A673 (cell line): Measurements from ENCODE around the gene RPL32. TPM values are rescaled to one million over a fixed set of nuclear protein-coding genes. Genes with fewer than 3 reads are reported as not detected.
"Not testable (repeated sequence)": the region's sequence is repeated elsewhere in the genome, so short reads cannot be mapped to it uniquely, and the experiment has no call there.

Source experiments
- BruUV-seq: library from RNA; stranded (reverse); fragments of 400-500 nt; replicated peaks from 2 replicates; lab custom pipeline; 2021; lab: Mats Ljungman, UMichigan
- CTCF ChIA-PET: fragments of 300-600 bp; sonication (Branson Sonifier 250); formaldehyde crosslinking; loops from one replicate; lab custom pipeline; 2022; ENCODE audit warnings: antibody characterized with exemption; lab: Charles Lee
- POLR2A ChIA-PET: fragments of 300-600 bp; sonication (Branson Sonifier 250); formaldehyde crosslinking; loops from one replicate; lab custom pipeline; 2022; ENCODE audit warnings: antibody characterized with exemption; ENCODE audit not compliant: low non-redundant PET; lab: Charles Lee
- DNase-seq: peaks from one replicate; pipeline ENCODE4 v3.0.0-alpha.2; 2015; ENCODE audit warnings: low spot score
- H3K27ac ChIP-seq: fragments of 200-600 bp; sonication (generic); 2 replicates; pipeline ENCODE4 v1.5.1; 2016; ENCODE audit warnings: mixed run types, low read depth, mild to moderate bottlenecking, mixed read lengths, antibody characterized with exemption, low read length; ENCODE audit not compliant: poor library complexity, severe bottlenecking
- H3K27me3 ChIP-seq: fragments of 200-600 bp; sonication (generic); replicated peaks from 2 replicates; pipeline ENCODE4 v1.6.1; 2017; ENCODE audit warnings: mixed run types, low read depth, mild to moderate bottlenecking, mixed read lengths, antibody characterized with exemption, low read length; ENCODE audit not compliant: insufficient read depth, poor library complexity
- H3K36me3 ChIP-seq: fragments of 200-600 bp; sonication (generic); 2 replicates; pipeline ENCODE4 v1.6.1; 2016; ENCODE audit warnings: mixed run types, mild to moderate bottlenecking, mixed read lengths, antibody characterized with exemption, low read length; ENCODE audit not compliant: insufficient read depth, poor library complexity, severe bottlenecking
- H3K4me1 ChIP-seq: fragments of 200-600 bp; sonication (generic); 2 replicates; pipeline ENCODE4 v1.6.1; 2017; ENCODE audit warnings: mixed run types, mild to moderate bottlenecking, mixed read lengths, antibody characterized with exemption, low read length; ENCODE audit not compliant: insufficient read depth, poor library complexity, severe bottlenecking
- H3K4me3 ChIP-seq: fragments of 200-600 bp; sonication (generic); 2 replicates; pipeline ENCODE4 v1.5.1; 2016; ENCODE audit warnings: low read depth, mixed run types, mild to moderate bottlenecking, mixed read lengths, low read length; ENCODE audit not compliant: poor library complexity, severe bottlenecking
- H3K9me3 ChIP-seq: fragments of 200-600 bp; sonication (generic); 2 replicates; pipeline ENCODE4 v1.6.1; 2016; ENCODE audit warnings: mixed run types, low read depth, mild to moderate bottlenecking, mixed read lengths, antibody characterized with exemption, low read length; ENCODE audit not compliant: poor library complexity, severe bottlenecking
- EZH2 ChIP-seq: fragments of 200-600 bp; sonication (generic); IDR thresholded peaks from 2 replicates; pipeline ENCODE4 v1.6.1; 2017; ENCODE audit warnings: borderline replicate concordance, low read depth, mild to moderate bottlenecking, mixed read lengths, antibody characterized with exemption, low read length; ENCODE audit not compliant: poor library complexity, severe bottlenecking
- intact Hi-C: fragments of 100-400 bp; cut with micrococcal nuclease; formaldehyde crosslinking; loops from one replicate; pipeline ENCODE4 v1.10.0; 2022; ENCODE audit not compliant: unreplicated experiment
- total RNA-seq: library from RNA; stranded (reverse); gene quantifications from 2 replicates; pipeline ENCODE4 v1.2.3, GENCODE V29; 2021
- TF ChIP-seq, protein P1 (sequence below): fragments of 300-800, 200-600 bp; sonication (generic); conservative IDR thresholded peaks from 2 replicates; pipeline ENCODE4 v1.5.1; 2017; ENCODE audit warnings: low read depth, mild to moderate bottlenecking, antibody characterized with exemption, low read length, moderate library complexity, mixed read lengths

The RPL32 gene
- total RNA-seq, 1 experiment from 2014 or later, result 1,684 TPM

DNA sequence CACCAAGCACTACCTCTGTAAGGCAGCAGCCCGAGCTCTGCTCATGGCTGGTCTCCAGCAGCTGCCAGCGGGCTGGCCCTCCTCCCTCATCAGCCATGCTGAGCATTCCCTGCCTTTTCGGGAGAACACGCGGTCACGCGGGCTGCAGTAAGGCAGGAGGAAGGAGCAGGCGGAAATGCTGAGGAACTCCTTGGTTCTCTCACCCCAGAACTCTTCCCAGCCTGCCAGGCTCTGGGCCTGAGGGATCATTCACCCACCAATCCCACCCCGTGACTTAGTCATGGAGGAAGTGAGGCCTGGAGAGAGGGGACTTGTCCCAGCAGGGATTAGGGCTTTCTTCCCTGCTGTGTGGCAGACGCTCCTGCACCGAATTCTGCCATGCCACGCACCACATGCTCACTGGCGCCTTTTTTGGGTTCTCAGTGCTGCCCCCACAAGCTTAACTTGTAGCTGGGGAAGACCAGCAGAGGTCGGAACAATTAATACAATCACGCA lies 42.9 kb upstream of the RPL32 start:
- DNase-seq, result peak; percentile 48
- TF ChIP-seq, protein P1, sequence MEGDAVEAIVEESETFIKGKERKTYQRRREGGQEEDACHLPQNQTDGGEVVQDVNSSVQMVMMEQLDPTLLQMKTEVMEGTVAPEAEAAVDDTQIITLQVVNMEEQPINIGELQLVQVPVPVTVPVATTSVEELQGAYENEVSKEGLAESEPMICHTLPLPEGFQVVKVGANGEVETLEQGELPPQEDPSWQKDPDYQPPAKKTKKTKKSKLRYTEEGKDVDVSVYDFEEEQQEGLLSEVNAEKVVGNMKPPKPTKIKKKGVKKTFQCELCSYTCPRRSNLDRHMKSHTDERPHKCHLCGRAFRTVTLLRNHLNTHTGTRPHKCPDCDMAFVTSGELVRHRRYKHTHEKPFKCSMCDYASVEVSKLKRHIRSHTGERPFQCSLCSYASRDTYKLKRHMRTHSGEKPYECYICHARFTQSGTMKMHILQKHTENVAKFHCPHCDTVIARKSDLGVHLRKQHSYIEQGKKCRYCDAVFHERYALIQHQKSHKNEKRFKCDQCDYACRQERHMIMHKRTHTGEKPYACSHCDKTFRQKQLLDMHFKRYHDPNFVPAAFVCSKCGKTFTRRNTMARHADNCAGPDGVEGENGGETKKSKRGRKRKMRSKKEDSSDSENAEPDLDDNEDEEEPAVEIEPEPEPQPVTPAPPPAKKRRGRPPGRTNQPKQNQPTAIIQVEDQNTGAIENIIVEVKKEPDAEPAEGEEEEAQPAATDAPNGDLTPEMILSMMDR, result no peak
- no peak for TF ChIP-seq EZH2
- CTCF ChIA-PET, result no interaction called here

DNA sequence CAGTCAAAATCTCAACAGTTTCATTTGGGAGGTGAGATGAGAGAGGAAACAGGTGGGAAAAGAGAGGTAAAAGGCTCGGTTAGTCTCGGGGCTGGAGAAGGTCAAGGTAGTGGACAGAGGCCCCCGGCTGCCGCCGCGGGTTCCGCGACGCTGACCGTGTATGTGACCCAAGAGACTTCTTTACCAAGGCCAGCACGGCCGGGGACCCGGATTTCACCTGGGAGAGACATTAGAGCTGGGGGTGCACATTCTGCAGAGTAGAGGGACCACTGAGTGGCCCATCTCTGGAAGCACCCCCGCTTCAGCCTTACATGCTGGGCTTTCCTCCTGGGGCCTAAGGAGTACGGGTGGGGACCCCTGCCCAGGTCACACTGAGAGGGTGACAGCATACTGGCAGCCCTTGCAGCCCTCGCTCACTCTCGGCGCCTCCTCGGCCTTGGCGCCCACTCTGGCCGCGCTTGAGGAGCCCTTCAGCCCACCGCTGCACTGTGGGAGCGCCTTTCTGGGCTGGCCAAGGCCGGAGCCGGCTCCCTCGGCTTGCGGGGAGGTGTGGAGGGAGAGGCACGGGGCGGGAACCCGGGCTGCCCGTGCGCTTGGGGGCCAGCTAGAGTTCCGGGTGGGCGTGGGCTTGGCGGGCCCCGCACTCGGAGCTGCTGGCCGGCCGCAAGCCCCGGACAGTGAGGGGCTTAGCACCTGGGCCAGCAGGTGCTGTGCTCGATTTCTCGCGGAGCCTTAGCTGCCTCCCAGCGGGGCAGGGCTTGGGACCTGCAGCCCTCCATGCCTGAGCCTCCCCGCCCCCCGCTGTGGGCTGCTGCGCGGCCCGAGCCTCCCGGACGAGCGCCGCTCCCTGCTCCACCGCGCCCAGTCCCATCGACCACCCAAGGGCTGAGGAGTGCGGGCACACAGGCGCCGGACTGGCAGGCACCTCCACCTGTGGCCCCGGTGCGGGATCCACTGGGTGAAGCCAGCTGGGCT lies 41.3 kb upstream of the RPL32 start:
- Histone ChIP-seq H3K9me3 (no peaks in the 10 kb centered on the region), H3K27me3 (no peaks in the 10 kb centered on the region), H3K4me1 (peaks cover 4% of the 10 kb centered on the region), H3K27ac (no peak overlapping the region), H3K36me3 (no peaks in the 10 kb centered on the region), H3K4me3 (no peak overlapping the region)
- DNase-seq, result no peak
- ChIA-PET CTCF (no interaction called here), POLR2A (no interaction called here)
- TF ChIP-seq EZH2, result no peak
- TF ChIP-seq, protein P1, result no peak
- intact Hi-C loops, result no loop called here
- BruUV-seq, result no TSS peak

More for the DNA sequence above, 42.9 kb upstream of the RPL32 start:
- Histone ChIP-seq H3K4me3 (no peak overlapping the region), H3K27ac (no peak overlapping the region), H3K36me3 (no peaks in the 10 kb centered on the region), H3K9me3 (no peaks in the 10 kb centered on the region), H3K27me3 (no peaks in the 10 kb centered on the region), H3K4me1 (peaks cover 8% of the 10 kb centered on the region)
- POLR2A ChIA-PET, result no interaction called here
- no TSS peak for BruUV-seq
- intact Hi-C loops, result no loop called here

DNA sequence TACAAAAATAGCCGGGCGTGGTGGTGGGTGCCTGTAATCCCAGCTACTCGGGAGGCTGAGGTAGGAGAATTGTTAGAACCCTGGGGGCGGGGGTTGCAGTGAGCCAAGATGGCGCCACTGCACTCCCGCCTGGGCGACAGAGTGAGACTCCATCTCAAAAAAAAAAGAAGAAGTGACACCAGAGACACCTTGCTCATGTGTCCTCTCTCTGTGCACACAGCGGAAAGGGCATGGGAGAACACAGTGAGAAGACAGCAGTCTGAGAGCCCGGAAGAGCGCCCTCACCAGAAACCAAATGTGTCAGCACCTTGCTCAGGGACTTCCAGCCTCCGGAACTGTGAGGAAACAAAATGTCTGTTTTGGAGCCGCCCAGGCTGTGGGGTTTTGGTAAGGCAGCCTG lies 40.5 kb upstream of the RPL32 start:
- H3K27me3 ChIP-seq, H3K36me3 ChIP-seq, BruUV-seq, H3K4me1 ChIP-seq, H3K27ac ChIP-seq, CTCF ChIA-PET, H3K4me3 ChIP-seq, DNase-seq, intact Hi-C loops, H3K9me3 ChIP-seq, POLR2A ChIA-PET: not testable (repeated sequence)
